Hematopoietic multipotent progenitor cell treated with erythropoietin and hydrocortisone succinate and interleukin-3 and kit ligand, for 15 days (in vitro differentiated cells): ENCODE results near the gene HOXD11.
A peak's percentile ranks its signal among the peaks of the same experiment; 100 is the strongest.

Experiments
- DNase-seq: peaks from one replicate; pipeline ENCODE4 v3.0.0-alpha.2; 2015; ENCODE audit warnings: low spot score

The HOXD11 gene

GRCh38 chr2:176105730-176106580 is 1.1 kb upstream of the HOXD11 start:
- DNase-seq, result no peak

DNA sequence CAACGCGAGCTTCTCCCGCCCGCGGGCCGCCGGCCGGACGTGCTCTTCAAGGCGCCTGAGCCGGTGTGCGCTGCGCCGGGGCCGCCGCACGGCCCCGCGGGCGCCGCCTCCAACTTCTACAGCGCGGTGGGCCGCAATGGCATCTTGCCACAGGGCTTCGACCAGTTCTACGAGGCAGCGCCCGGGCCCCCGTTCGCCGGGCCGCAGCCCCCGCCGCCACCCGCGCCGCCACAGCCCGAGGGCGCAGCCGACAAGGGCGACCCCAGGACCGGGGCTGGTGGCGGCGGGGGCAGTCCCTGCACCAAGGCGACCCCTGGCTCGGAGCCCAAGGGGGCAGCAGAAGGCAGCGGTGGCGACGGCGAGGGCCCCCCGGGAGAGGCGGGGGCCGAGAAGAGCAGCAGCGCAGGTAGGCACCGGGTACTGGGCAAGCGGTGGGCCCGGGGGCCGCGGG is 676 bp downstream of the HOXD11 start:
- no peak for DNase-seq

GRCh38 chr2:176109192-176109901 is 2.3 kb downstream of the HOXD11 start:
- DNase-seq, result no peak

DNA sequence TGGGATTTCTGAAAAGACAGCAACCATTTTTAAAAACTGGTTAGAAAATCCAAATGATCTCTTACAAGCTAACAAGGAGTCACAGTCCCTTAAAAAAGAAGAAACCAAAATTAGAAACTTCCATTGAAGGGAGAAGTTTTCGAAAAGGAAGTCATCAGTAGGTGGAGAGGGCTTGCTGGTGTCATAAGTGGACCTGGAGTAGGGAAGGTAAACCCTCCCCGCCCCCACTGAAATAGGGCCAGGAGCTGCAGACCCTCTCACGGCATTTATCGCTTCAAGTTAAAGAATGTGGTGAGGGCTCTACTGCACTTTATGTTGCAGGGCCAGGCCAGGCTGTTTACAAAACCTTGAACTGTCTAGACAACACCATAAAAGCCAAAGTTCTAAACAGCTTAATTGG is 2.9 kb downstream of the HOXD11 start:
- DNase-seq, result no peak

- DNase-seq, result no peak
Measured at GRCh38 chr2:176110415-176111308, 3.6 kb downstream of the HOXD11 start.

DNA sequence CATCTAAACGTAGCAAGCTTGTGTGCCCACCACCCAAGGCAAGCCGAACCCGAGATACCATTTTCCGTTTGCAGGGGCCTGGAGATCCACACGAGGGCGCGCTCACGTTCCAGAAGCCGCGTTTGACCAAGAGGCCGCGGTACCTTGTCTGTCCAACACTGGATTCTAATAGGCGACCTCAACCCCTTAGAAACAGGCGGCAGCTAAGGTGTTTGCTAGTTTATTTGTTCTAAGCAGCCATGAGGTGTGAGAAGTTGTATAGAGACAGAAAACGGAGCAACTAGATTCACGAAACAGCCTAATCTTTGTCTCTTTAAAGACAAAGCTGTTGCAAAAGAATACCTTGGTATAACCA is 4.2 kb downstream of the HOXD11 start:
- no peak for DNase-seq

DNA sequence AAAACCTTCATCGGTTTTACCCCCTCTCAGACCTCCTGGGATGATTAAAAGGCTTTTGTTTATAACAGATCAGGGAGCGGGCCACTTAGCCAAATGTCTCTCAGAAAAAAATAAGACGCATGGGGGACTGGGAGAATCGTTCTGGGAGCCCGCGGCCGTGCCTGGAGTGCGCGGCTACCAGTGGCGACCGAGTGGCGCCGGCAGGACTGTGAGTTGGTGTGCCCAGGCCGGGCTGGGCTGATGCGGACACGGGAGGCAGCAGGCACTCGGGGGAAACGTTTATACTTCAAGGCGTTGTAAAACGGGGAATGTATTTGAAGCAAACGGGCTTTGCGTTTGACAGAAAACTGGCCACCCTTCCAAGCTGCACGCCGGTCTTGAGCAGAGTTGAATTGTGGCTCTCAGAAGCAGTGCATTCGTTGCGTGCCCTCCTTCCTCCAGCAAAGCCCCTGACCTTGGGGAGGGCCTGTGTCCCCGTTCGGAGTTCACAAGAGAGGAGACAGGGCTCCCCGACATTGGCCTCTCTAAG is 4.8 kb downstream of the HOXD11 start:
- DNase-seq, result no peak

DNA sequence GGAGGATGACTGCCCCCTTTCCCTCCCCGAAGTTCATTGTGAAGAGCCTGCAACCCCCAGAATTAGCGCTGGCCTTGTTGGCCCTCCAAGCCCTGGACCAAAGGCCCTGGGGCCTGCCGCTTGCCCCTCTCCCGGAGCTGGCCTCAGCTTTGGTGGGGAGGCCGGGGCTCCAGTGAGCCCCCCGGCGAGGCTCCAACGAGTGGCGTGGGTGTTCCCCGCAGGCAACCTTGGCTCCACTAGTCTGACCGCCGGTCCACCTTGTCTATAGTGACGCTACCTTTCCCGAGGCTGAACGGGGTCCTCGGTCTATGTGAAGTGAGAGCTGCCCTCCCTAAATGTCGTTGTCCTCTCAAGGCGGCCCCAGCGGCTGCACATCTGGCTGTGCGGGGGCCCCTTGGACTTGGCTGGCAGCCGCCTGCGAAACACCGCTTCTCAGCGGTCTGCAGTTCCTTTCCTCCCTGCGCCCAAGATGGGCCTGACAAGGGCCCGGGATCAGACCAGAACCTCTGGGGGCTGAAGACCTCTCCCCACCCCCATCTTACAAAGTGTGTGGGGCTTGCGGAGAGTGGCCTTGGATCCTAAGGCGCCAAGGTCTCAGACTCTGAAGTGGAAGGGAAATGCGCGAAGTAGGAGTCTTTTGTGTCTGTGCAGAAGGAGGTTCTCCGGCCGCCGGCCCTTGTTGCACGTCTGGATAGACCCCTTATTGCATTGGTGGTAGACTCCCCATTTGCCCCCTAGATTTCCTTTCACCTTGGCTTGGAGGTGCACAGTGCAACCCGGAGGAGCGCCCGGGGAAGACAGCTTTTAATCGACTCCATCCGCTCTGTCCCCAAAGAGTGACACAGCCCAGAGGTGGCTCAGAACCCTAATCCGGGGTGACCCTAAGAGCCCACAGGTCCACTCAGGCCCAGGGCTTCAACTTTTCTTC is 5.6 kb downstream of the HOXD11 start:
- DNase-seq, result no peak

DNA sequence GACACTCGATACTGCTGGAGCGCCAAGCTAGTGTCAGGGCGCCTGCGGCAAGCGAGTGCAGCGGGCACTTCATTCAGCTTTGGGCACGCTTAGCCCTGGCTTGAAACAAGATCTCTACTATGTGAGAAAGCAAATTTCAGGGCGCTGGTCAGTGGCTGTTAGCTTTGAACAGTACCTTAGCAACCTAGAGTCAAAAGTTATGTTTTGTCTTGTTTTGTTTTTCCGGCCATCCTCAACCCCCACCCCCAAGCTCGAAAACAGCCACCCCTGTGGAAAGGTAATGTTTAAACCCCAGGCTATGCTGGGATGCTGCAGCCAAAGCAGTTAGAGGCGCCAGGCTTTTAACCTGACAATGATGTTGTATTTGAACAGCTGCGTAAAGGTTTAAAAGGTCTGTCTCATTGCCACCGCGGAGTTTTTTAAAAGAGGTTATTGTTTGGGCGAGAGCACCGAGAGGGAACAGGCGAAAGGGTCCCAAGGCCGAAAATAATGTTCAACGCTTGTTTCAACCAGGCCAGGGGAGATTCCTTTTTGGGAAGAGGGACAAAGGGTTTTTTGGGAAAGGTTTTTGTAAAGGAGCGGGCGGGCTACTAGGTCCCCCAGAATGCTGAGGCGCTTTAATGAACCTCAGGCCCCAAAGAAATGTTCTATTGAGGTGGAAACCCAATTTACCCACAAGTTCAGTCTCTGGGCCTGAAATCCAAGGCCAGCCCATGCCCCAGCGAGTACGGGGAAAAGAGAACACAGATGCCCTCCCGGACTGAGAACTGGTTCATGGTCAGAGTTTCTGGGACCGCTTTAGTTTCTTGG is 7.2 kb downstream of the HOXD11 start:
- DNase-seq, result no peak

GRCh38 chr2:176114930-176115625 is 8.0 kb downstream of the HOXD11 start:
- DNase-seq, result no peak

- no peak for DNase-seq
Measured at GRCh38 chr2:176115883-176116813, 9.1 kb downstream of the HOXD11 start, which contains the start of gene HOXD10. TSS of gene HOXD10 (plus strand) at chr2:176116778. CDS start at chr2:176116834, 56 bp downstream.

DNA sequence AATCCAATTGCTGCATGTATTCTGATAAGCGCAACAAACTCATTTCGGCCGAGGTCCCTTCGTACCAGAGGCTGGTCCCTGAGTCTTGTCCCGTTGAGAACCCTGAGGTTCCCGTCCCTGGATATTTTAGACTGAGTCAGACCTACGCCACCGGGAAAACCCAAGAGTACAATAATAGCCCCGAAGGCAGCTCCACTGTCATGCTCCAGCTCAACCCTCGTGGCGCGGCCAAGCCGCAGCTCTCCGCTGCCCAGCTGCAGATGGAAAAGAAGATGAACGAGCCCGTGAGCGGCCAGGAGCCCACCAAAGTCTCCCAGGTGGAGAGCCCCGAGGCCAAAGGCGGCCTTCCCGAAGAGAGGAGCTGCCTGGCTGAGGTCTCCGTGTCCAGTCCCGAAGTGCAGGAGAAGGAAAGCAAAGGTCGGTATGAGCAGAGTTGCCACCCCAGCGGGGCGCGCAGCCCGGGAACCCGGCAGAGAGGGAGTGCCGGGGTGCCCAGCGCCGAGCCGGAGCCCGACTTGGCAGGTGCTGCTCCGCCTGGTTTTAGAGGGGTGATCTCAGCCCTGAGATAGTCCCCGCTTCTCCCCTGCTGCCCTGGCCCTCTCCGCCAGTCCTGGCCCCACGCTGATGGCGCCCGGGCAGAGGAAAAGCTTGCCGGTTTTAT is 10.2 kb downstream of the HOXD11 start:
- DNase-seq, result no peak

- DNase-seq, result no peak
Measured at GRCh38 chr2:176117823-176118371, 10.8 kb downstream of the HOXD11 start.

DNA sequence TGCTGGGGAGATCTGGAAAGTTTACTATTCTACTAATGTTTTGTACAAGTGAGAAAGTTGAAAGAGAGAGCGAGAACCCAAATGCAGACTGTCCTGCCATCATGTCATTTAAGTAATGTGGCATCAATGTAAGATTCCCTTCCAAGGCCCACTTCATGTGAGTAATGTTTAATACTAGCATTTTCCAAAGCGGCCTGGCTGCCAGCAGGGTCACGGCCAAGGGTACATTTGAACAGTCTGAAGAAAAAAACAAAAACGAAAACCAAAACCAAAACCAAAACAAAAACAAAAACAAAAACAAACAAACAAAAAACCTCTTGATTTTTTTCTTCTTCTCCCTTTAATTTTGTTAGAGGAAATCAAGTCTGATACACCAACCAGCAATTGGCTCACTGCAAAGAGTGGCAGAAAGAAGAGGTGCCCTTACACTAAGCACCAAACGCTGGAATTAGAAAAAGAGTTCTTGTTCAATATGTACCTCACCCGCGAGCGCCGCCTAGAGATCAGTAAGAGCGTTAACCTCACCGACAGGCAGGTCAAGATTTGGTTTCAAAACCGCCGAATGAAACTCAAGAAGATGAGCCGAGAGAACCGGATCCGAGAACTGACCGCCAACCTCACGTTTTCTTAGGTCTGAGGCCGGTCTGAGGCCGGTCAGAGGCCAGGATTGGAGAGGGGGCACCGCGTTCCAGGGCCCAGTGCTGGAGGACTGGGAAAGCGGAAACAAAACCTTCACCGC is 11.7 kb downstream of the HOXD11 start:
- DNase-seq, result peak; percentile 24

DNA sequence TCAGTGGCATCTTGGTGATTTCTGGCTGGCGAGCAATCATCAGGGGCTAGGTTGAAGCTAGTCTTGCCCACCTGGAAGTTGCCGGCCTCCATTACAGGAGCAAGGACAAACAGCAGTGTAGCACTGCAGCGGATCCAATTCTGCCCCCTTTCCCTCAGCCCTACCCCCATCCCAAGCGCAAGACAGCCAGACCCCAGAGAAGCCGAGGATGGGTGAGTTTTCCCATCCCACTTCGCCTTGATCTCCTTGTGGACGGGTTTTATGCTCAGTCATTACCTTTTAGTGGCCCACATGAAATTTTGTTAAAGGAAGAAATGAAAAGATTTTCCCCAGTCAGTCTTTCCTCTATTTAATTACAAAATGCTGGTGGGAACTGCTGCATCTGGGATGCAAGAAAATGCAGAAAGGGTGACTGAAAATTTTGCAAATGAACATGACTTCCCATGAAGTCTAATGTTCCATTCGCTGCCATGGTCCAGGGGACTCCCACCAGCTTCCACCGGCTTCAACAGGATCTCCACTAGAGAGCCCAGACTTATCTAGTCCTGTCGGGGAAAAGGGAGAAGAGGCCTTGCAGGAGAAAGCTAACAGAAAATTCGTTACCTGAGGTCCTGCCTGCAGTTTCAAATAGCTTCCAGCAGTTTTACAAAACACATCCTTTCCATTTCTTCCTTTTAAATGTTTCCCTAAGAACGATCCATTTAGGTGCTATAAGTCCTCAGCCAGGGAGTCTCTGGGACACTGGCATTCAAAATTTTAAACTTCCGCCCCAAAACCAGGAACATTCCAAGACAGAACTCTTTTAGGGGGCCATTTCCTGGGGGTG is 13.5 kb downstream of the HOXD11 start:
- no peak for DNase-seq
